Mesenchymal stem cell (in vitro differentiated cells and primary cell): Measurements from ENCODE around the gene TTLL12.

Experiments used
- DNase-seq: peaks from one replicate; pipeline ENCODE4 v3.0.0-alpha.2; 2013
- H2AFZ ChIP-seq: one replicate; pipeline ENCODE4 v1.6.1; 2013; ENCODE audit warnings: low read depth, mild to moderate bottlenecking, control low read depth, inconsistent platforms, low read length, moderate library complexity
- H2AK5ac ChIP-seq: 2 replicates; pipeline ENCODE4 v1.6.1; 2013; ENCODE audit warnings: low read length, moderate library complexity, mild to moderate bottlenecking, inconsistent platforms; ENCODE audit not compliant: severe bottlenecking
- H2BK120ac ChIP-seq: one replicate; pipeline ENCODE4 v1.6.1; 2013; ENCODE audit warnings: low read depth, mild to moderate bottlenecking, inconsistent platforms, low read length, moderate library complexity
- H2BK12ac ChIP-seq, 2 experiments: one replicate each; pipeline ENCODE4 v1.6.1; 2013; ENCODE audit warnings: inconsistent platforms in 2 of 2, low read length in 2 of 2, mild to moderate bottlenecking in 2 of 2, moderate library complexity in 2 of 2, control low read depth in 1 of 2
- H2BK15ac ChIP-seq: one replicate; pipeline ENCODE4 v1.6.1; 2013; ENCODE audit warnings: mild to moderate bottlenecking, low read depth, inconsistent platforms; ENCODE audit not compliant: poor library complexity, severe bottlenecking
- H2BK5ac ChIP-seq: 2 replicates; pipeline ENCODE4 v1.6.1; 2013; ENCODE audit warnings: low read depth, mild to moderate bottlenecking, low read length, control low read depth, inconsistent platforms; ENCODE audit not compliant: poor library complexity, severe bottlenecking
- H3K14ac ChIP-seq, 2 experiments: one replicate each; pipeline ENCODE4 v1.6.1; 2013; ENCODE audit warnings: inconsistent platforms in 2 of 2, low read length in 2 of 2, control low read depth in 1 of 2, mild to moderate bottlenecking in 1 of 2, moderate library complexity in 1 of 2
- H3K18ac ChIP-seq, 2 experiments: one replicate each; pipeline ENCODE4 v1.6.1; 2013; ENCODE audit warnings: inconsistent platforms in 2 of 2, low read length in 2 of 2, control low read depth in 1 of 2, low read depth in 1 of 2, mild to moderate bottlenecking in 1 of 2
- H3K23ac ChIP-seq, 2 experiments: one replicate each; pipeline ENCODE4 v1.6.1; 2013; ENCODE audit warnings: inconsistent platforms in 2 of 2, low read length in 2 of 2, mild to moderate bottlenecking in 2 of 2, moderate library complexity in 2 of 2, control low read depth in 1 of 2
- H3K27ac ChIP-seq: 2 replicates; pipeline ENCODE4 v1.5.1; 2013; ENCODE audit warnings: mild to moderate bottlenecking, moderate library complexity, low read length, control low read depth, inconsistent platforms; ENCODE audit not compliant: poor library complexity, severe bottlenecking
- H3K27me3 ChIP-seq, 2 experiments: 2 replicates each; pipeline versions ENCODE4 v1.6.1 to v1.7.0; 2013; ENCODE audit warnings: low read length in 2 of 2, mild to moderate bottlenecking in 2 of 2, moderate library complexity in 2 of 2, control low read depth in 1 of 2, inconsistent platforms in 1 of 2; ENCODE audit not compliant: control insufficient read depth in 1 of 2, insufficient read depth in 1 of 2
- H3K36me3 ChIP-seq, 2 experiments: 2 replicates each; pipeline versions ENCODE4 v1.6.1 to v1.7.0; 2013; ENCODE audit warnings: low read length in 2 of 2, control low read depth in 1 of 2, inconsistent platforms in 1 of 2, low read depth in 1 of 2, mild to moderate bottlenecking in 1 of 2; ENCODE audit not compliant: insufficient read depth in 2 of 2, control insufficient read depth in 1 of 2
- H3K4ac ChIP-seq, 2 experiments: one replicate each; pipeline ENCODE4 v1.6.1; 2013; ENCODE audit warnings: inconsistent platforms in 2 of 2, low read length in 2 of 2, mild to moderate bottlenecking in 2 of 2, moderate library complexity in 2 of 2, control low read depth in 1 of 2, low read depth in 1 of 2
- H3K4me1 ChIP-seq: 2 replicates; pipeline ENCODE4 v1.6.1; 2013; ENCODE audit warnings: low read depth, low read length, control low read depth; ENCODE audit not compliant: control insufficient read depth, insufficient read depth
- H3K4me2 ChIP-seq: 2 replicates; pipeline ENCODE4 v1.6.1; 2013; ENCODE audit warnings: low read length, mild to moderate bottlenecking, inconsistent platforms; ENCODE audit not compliant: poor library complexity, severe bottlenecking
- H3K4me3 ChIP-seq, 2 experiments: 2 replicates each; pipeline versions ENCODE4 v1.5.1 to v1.7.0; 2013; ENCODE audit warnings: low read length in 2 of 2, mild to moderate bottlenecking in 2 of 2, control low read depth in 1 of 2, low read depth in 1 of 2; ENCODE audit not compliant: insufficient read depth in 1 of 2
- H3K79me1 ChIP-seq: replicated peaks from 2 replicates; pipeline ENCODE4 v1.6.1; 2013; ENCODE audit warnings: mild to moderate bottlenecking, control low read depth, low read length, inconsistent platforms; ENCODE audit not compliant: poor library complexity, severe bottlenecking
- H3K9ac ChIP-seq: 2 replicates; pipeline ENCODE4 v1.7.0; 2013; ENCODE audit warnings: mild to moderate bottlenecking, low read length, moderate library complexity
- H3K9me3 ChIP-seq: 2 replicates; pipeline ENCODE4 v1.7.0; 2013; ENCODE audit warnings: mild to moderate bottlenecking, low read length; ENCODE audit not compliant: control insufficient read depth
- H4K8ac ChIP-seq: one replicate; pipeline ENCODE4 v1.6.1; 2013; ENCODE audit warnings: inconsistent platforms, mild to moderate bottlenecking, low read length, moderate library complexity
- H4K91ac ChIP-seq: one replicate; pipeline ENCODE4 v1.6.1; 2013; ENCODE audit warnings: mild to moderate bottlenecking, low read length, inconsistent platforms
- WGBS: methylation state at CpG from one replicate; pipeline ENCODE4 v1.1.7; 2013; ENCODE audit warnings: mixed read lengths; 5-methylcytosine and 5-hydroxymethylcytosine counted together

Gene TTLL12

DNA sequence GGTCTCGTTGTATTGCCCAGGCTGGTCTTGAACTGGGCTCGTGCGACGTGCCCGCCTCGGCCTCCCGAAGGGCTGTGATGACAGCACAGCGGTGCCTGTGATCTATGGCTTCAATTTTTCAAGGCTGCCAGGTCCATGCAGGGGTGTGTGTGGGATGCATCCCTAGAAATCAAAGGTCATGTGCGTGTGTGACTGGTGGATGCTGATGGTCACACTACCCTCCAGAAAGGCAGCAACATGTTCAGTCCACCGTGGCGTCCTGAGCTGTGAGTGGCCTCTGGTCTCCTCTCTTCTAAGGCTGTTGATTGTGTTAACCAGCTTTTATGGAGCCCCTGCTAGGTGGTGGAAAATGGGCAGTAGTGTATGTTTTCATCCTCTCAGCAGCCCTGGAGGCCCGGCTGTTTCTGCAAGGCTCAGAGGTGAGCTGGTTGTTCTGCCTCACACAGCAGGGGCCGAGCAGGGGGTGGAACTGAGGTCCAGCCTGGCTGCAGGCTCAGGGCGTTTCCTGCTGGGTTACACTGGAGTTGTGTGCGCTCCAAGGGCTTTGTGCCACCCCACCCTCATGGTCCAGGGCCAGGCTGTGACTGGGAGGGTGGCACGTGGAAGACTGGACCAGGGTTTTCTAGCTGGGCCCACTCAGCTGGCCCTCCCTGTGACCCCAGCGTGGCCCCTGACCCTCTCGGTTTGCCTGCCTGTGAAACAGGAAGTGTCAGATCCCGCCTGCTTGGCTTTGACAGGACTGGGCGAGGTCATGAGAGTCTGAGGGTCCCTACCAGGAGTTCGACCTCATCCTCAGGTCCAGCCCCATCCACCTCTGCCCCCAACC is 68.7 kb downstream of the TTLL12 start:
- no peak overlapping the region for H3K4me2 ChIP-seq
- H3K79me1 ChIP-seq, result no peaks in the 10 kb centered on the region
- peaks cover 17 to 29% of the 10 kb centered on the region in 2 experiments for H3K27me3 ChIP-seq
- H2BK12ac ChIP-seq, result peak overlapping the region in 1 of 2 experiments; percentile 10
- no peak overlapping the region for H4K8ac ChIP-seq
- H3K18ac ChIP-seq, result no peak overlapping the region
- H4K91ac ChIP-seq, result no peak overlapping the region
- no peaks in the 10 kb centered on the region for H3K9me3 ChIP-seq
- no peak overlapping the region for H3K4ac ChIP-seq
- no peak overlapping the region for H2BK15ac ChIP-seq
- DNase-seq, result no peak
- H3K9ac ChIP-seq, result no peak overlapping the region
- peaks cover 15% of the 10 kb centered on the region for H3K4me1 ChIP-seq
- H3K4me3 ChIP-seq, result no peak overlapping the region
- no peak overlapping the region for H2BK5ac ChIP-seq
- no peak overlapping the region for H2AFZ ChIP-seq
- WGBS, result 74% methylated on average over 21 of the region's 21 CpGs
- H2AK5ac ChIP-seq, result no peak overlapping the region
- H3K36me3 ChIP-seq, result no peaks in the 10 kb centered on the region
- H3K27ac ChIP-seq, result no peak overlapping the region
- no peak overlapping the region for H3K23ac ChIP-seq
- H2BK120ac ChIP-seq, result no peak overlapping the region
- H3K14ac ChIP-seq, result peak overlapping the region in 1 of 2 experiments; percentile 28

DNA sequence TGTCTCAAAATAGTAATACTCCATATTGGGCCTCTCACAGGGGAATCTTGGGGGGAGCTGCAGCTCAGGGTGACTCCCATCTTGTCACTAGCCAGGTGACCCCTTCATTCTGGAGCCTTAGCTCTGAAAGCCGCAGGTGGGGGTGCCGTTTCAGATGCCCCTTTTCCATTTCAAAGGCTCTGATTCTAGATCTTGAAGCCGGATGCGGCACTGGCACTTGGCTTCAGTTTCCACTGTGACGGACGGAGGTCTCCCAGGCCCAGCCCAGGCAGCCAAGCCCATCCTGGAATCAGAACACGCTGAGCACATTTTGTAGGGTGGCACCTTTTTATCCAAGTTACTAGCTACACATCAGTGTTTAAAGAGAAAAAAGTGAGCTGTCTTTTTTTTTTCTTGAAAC is 70.0 kb downstream of the TTLL12 start:
- peaks cover 28 to 42% of the 10 kb centered on the region in 2 experiments for H3K27me3 ChIP-seq
- no peaks in the 10 kb centered on the region for H3K36me3 ChIP-seq
- H3K9me3 ChIP-seq, result no peaks in the 10 kb centered on the region
- no peak overlapping the region for H3K4me2 ChIP-seq
- no peak overlapping the region for H2BK5ac ChIP-seq
- no peak overlapping the region for H3K4ac ChIP-seq
- H4K91ac ChIP-seq, result no peak overlapping the region
- H3K14ac ChIP-seq, result no peak overlapping the region
- peaks cover 15% of the 10 kb centered on the region for H3K4me1 ChIP-seq
- no peak overlapping the region for H3K23ac ChIP-seq
- 88% methylated on average over 6 of the region's 7 CpGs for WGBS
- no peak overlapping the region for H4K8ac ChIP-seq
- H3K27ac ChIP-seq, result no peak overlapping the region
- no peak overlapping the region for H3K9ac ChIP-seq
- no peak overlapping the region for H2BK12ac ChIP-seq
- H2BK15ac ChIP-seq, result no peak overlapping the region
- H3K18ac ChIP-seq, result no peak overlapping the region
- no peak overlapping the region for H2AK5ac ChIP-seq
- DNase-seq, result no peak
- H3K79me1 ChIP-seq, result no peaks in the 10 kb centered on the region
- H2AFZ ChIP-seq, result no peak overlapping the region
- H3K4me3 ChIP-seq, result no peak overlapping the region
- H2BK120ac ChIP-seq, result no peak overlapping the region
